ENCODE data around the gene LILRA5.

GRCh38 chr19:54311486-54311885, 1.5 kb downstream of the LILRA5 start:
- no peak for TF ChIP-seq GATA3 (IDR thresholded peaks at IDR 0.05; ENCODE audit: low read depth, low read length)
- TF ChIP-seq GATA2 (IDR thresholded peaks at IDR 0.05; ENCODE audit: low read depth, low read length), result no peak
